ENCODE data around the gene SLC22A5. TPM values are rescaled to one million over a fixed set of nuclear protein-coding genes. Genes with fewer than 3 reads are reported as not detected.
A peak's percentile ranks its signal among the peaks of the same experiment; 100 is the strongest.

The SLC22A5 gene
- total RNA-seq, 3 donors from 2014 or later (not counting 1 experiment from before 2014, with no cell fraction given): 1.6 to 5.0 (median 3.9) TPM

- Histone ChIP-seq H3K4me1 (ENCODE audit: control insufficient read depth, insufficient read depth, low read length) (peaks cover 8% of the 10 kb centered on the region), H3K27me3 (ENCODE audit: control insufficient read depth, insufficient read depth, low read length) (no peaks in the 10 kb centered on the region), H3K36me3 (ENCODE audit: control insufficient read depth, insufficient read depth, low read length) (no peaks in the 10 kb centered on the region), H3K9me3 (ENCODE audit: control insufficient read depth, insufficient read depth, low read length) (no peaks in the 10 kb centered on the region), H3K4me3 (ENCODE audit: low read length) (no peak overlapping the region), H3K27ac (ENCODE audit: low read length) (no peak overlapping the region)
- intact Hi-C loops (cut with micrococcal nuclease): no loop called here
- peak overlapping the region in 1 of 2 donors; percentile 38 for H3K27ac Mint-ChIP-seq
- TF ChIP-seq CTCF (IDR thresholded peaks at IDR 0.05): no peak
- peaks cover 7 to 18% of the 10 kb centered on the region in 2 donors for H3K4me1 Mint-ChIP-seq
- 96% methylated on average over 5 of the region's 5 CpGs for WGBS (ENCODE audit: insufficient coverage)
- peaks cover 0 to 5% of the 10 kb centered on the region in 2 donors for H3K27me3 Mint-ChIP-seq (ENCODE audit: low read depth in 2 of 2)
- no peak for DNase-seq
- no peak for ATAC-seq
- H3K9me3 Mint-ChIP-seq: no peaks in the 10 kb centered on the region
- H3K4me3 Mint-ChIP-seq: peak overlapping the region; percentile 86
- no peaks in the 10 kb centered on the region for H3K36me3 Mint-ChIP-seq
Observed at GRCh38 chr5:132371603-132371994, 2.1 kb downstream of the SLC22A5 start.

- 40% methylated on average over 2 of the region's 2 CpGs for WGBS (ENCODE audit: insufficient coverage)
- intact Hi-C loops (cut with micrococcal nuclease): no loop called here
- H3K9me3 ChIP-seq (ENCODE audit: control insufficient read depth, insufficient read depth, low read length): no peaks in the 10 kb centered on the region
- peaks cover 0 to 5% of the 10 kb centered on the region in 2 donors for H3K27me3 Mint-ChIP-seq (ENCODE audit: low read depth in 2 of 2)
- no peaks in the 10 kb centered on the region for H3K27me3 ChIP-seq (ENCODE audit: control insufficient read depth, insufficient read depth, low read length)
- no peak overlapping the region for H3K4me3 ChIP-seq (ENCODE audit: low read length)
- H3K4me1 Mint-ChIP-seq: peaks cover 7 to 18% of the 10 kb centered on the region in 2 donors
- H3K27ac ChIP-seq (ENCODE audit: low read length): no peak overlapping the region
- H3K36me3 ChIP-seq (ENCODE audit: control insufficient read depth, insufficient read depth, low read length): no peaks in the 10 kb centered on the region
- peaks cover 8% of the 10 kb centered on the region for H3K4me1 ChIP-seq (ENCODE audit: control insufficient read depth, insufficient read depth, low read length)
- no peak for TF ChIP-seq CTCF (IDR thresholded peaks at IDR 0.05)
- H3K4me3 Mint-ChIP-seq: no peak overlapping the region
- H3K9me3 Mint-ChIP-seq: no peaks in the 10 kb centered on the region
- no peak overlapping the region for H3K27ac Mint-ChIP-seq
- ATAC-seq (no peak), DNase-seq (no peak)
- H3K36me3 Mint-ChIP-seq: no peaks in the 10 kb centered on the region
Observed at GRCh38 chr5:132372127-132372526, 2.6 kb downstream of the SLC22A5 start.

GRCh38 chr5:132372542-132372941 lies 3.0 kb downstream of the SLC22A5 start:
- H3K4me1 Mint-ChIP-seq: peaks cover 7 to 18% of the 10 kb centered on the region in 2 donors
- peaks cover 8% of the 10 kb centered on the region for H3K4me1 ChIP-seq (ENCODE audit: control insufficient read depth, insufficient read depth, low read length)
- H3K9me3 ChIP-seq (ENCODE audit: control insufficient read depth, insufficient read depth, low read length): no peaks in the 10 kb centered on the region
- H3K9me3 Mint-ChIP-seq: no peaks in the 10 kb centered on the region
- no peak for DNase-seq
- no peaks in the 10 kb centered on the region for H3K27me3 ChIP-seq (ENCODE audit: control insufficient read depth, insufficient read depth, low read length)
- H3K4me3 ChIP-seq (ENCODE audit: low read length): no peak overlapping the region
- no peak overlapping the region for H3K27ac ChIP-seq (ENCODE audit: low read length)
- no peak overlapping the region for H3K4me3 Mint-ChIP-seq
- H3K36me3 ChIP-seq (ENCODE audit: control insufficient read depth, insufficient read depth, low read length): no peaks in the 10 kb centered on the region
- H3K27me3 Mint-ChIP-seq (ENCODE audit: low read depth in 2 of 2): peaks cover 0 to 5% of the 10 kb centered on the region in 2 donors
- no peak for ATAC-seq
- no peak for TF ChIP-seq CTCF (IDR thresholded peaks at IDR 0.05)
- H3K27ac Mint-ChIP-seq: no peak overlapping the region
- intact Hi-C loops (cut with micrococcal nuclease): no loop called here
- H3K36me3 Mint-ChIP-seq: no peaks in the 10 kb centered on the region

- Mint-ChIP-seq H3K4me3 (no peak overlapping the region), H3K9me3 (no peaks in the 10 kb centered on the region), H3K4me1 (peaks cover under 1 to 11% of the 10 kb centered on the region in 2 donors), H3K27me3 (ENCODE audit: low read depth in 2 of 2) (peaks cover 0 to 9% of the 10 kb centered on the region in 2 donors), H3K27ac (no peak overlapping the region), H3K36me3 (no peaks in the 10 kb centered on the region)
- H3K36me3 ChIP-seq (ENCODE audit: control insufficient read depth, insufficient read depth, low read length): no peaks in the 10 kb centered on the region
- intact Hi-C loops (cut with micrococcal nuclease): no loop called here
- no peaks in the 10 kb centered on the region for H3K27me3 ChIP-seq (ENCODE audit: control insufficient read depth, insufficient read depth, low read length)
- TF ChIP-seq CTCF (IDR thresholded peaks at IDR 0.05): no peak
- H3K4me1 ChIP-seq (ENCODE audit: control insufficient read depth, insufficient read depth, low read length): no peaks in the 10 kb centered on the region
- ATAC-seq (no peak), DNase-seq (no peak)
- no peak overlapping the region for H3K27ac ChIP-seq (ENCODE audit: low read length)
- H3K9me3 ChIP-seq (ENCODE audit: control insufficient read depth, insufficient read depth, low read length): no peaks in the 10 kb centered on the region
- WGBS (ENCODE audit: insufficient coverage): 89% methylated on average over 3 of the region's 3 CpGs
- no peak overlapping the region for H3K4me3 ChIP-seq (ENCODE audit: low read length)
Observed at GRCh38 chr5:132375957-132376356, 6.4 kb downstream of the SLC22A5 start.
